ENCODE data around the gene TNIP1.

Gene TNIP1

DNA sequence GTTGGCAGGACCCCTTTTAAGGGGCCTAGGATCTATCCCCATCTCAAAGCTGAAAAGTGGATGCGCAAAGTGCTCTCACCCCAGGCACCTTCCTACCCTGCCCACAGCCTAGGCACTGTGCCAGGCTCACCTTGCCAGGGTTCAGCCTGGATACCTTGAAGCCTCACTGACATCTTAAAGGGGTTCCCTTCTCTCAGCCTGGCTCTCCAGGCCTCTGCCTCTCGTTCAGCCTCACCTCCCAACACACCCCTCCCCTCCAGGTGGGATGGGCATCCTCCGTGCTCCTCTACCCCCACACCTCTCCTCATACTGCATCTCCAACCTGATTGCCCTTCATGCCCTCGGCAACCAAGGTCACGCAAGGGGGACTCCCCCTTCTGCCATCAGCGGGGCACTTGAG lies 25.5 kb downstream of the TNIP1 start:
- no peak overlapping the region for H3K27ac Mint-ChIP-seq
- peaks cover 39% of the 10 kb centered on the region for H3K4me1 Mint-ChIP-seq
- H3K9me3 Mint-ChIP-seq: no peaks in the 10 kb centered on the region
- ATAC-seq: no peak
- no peak overlapping the region for H3K4me3 Mint-ChIP-seq
- H3K27me3 Mint-ChIP-seq: no peaks in the 10 kb centered on the region
- H3K36me3 Mint-ChIP-seq (ENCODE audit: low read depth): peaks cover 59% of the 10 kb centered on the region
- no peak for DNase-seq

DNA sequence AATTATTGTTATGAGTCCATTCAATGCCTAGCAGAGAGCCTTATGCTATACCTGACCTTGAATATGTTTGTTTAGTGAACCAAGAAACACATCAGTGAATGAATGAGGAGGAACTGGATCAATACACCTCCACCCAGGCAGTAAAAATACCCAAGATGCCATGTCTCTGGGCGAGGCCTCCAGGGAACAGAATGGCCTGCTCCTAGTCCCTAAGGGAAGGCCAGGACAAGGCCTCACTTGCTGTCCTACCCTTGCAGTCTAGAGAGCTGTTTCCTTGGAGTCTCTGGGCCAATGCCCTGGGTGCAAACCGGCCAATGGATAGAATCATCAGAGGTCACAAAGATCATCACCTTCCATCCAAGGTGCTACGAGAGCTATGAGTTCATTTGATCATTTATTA lies 26.1 kb downstream of the TNIP1 start:
- DNase-seq (no peak), ATAC-seq (no peak)
- no peaks in the 10 kb centered on the region for H3K27me3 Mint-ChIP-seq
- H3K27ac Mint-ChIP-seq: no peak overlapping the region
- H3K4me1 Mint-ChIP-seq: peaks cover 33% of the 10 kb centered on the region
- H3K4me3 Mint-ChIP-seq: no peak overlapping the region
- H3K36me3 Mint-ChIP-seq (ENCODE audit: low read depth): peaks cover 60% of the 10 kb centered on the region
- H3K9me3 Mint-ChIP-seq: no peaks in the 10 kb centered on the region

DNA sequence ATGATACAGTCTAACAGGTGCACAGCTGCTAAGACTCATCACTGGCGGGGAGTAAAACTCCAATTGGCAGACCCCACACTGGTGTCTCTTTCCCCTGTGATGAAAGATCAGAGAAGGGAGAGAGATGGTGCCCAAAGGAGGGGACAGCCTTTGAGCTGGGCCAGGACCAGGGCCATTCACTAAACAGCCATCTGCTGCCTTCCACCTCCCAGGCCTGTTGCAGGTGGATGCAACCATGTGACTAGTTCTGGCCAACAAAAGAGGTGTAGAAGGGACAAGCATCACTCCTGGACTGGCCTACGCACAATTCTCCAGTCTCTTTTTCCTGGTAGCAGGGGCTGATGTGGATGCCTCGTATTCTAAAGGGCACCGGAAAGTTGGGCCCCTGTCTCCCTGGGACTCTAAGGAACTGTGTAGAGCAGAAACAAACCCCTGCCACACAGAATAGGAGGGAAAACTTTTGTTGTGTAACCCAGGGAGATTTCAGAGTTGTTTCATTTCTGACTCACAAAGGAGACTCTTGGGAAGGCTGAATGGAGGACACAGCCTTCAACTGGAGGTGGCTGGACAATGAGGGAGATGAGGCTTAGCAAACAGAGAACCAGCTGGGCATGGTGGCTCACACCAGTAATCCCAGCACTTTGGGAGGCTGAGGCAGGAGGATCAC lies 26.9 kb downstream of the TNIP1 start:
- Mint-ChIP-seq H3K9me3 (no peaks in the 10 kb centered on the region), H3K4me1 (peaks cover 25% of the 10 kb centered on the region), H3K27ac (peak overlapping the region; percentile 71), H3K4me3 (no peak overlapping the region), H3K27me3 (no peaks in the 10 kb centered on the region), H3K36me3 (ENCODE audit: low read depth) (peaks cover 59% of the 10 kb centered on the region)
- no peak for DNase-seq
- no peak for ATAC-seq

DNA sequence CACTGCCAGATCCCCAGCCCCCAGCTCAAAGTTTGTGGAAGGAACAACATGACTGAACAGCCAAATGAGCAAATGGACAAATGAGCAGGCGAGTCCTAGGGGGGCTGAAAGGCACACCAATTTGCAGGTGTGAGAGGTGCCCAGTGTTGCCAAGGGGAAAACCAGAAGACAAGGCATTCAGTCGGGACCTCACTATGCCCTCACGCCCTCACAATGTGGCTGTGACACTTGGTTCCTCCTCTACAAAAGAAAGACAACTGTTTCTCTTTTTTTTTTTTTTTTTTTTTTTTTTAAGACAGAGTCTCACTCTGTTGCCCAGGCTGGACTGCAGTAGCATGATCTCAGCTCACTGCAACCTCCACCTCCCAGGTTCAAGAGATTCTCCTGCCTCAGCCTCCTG lies 28.0 kb downstream of the TNIP1 start:
- Mint-ChIP-seq H3K36me3 (ENCODE audit: low read depth) (peaks cover 58% of the 10 kb centered on the region), H3K4me1 (peaks cover 22% of the 10 kb centered on the region), H3K4me3 (no peak overlapping the region), H3K27ac (no peak overlapping the region), H3K27me3 (no peaks in the 10 kb centered on the region), H3K9me3 (no peaks in the 10 kb centered on the region)
- ATAC-seq (no peak), DNase-seq (no peak)

DNA sequence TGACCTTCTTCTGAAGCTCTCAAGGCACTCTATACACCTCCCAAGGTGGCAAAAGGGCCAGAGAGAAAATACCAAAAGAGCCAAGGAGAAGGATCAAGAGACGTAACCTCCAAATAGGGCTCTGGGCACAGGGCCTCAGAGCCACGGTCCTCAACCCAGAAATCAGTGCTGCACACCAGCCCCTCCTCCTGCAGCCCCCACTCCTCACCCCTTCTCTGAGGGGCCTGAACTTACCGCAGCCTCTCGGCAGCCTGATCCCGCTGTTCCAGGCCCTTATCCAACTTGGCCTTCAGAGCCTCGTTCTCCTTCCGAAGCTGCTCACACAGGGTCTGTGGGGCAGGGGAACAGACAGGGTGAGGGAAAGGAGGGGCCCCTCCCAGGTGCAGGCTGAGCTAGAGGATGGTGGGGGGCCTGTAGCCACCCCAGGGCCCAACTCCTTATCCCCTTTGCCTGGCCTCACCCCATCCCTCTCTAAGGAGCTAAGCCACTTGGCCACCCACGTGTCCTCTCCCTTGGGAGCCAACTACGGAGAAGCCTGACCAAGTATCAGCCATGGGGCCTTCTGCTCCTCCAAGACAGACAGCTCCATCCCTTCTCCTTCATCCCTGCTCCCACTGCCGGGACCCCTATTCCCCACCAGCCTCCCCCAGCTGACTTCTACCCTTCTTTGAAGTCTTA lies 28.8 kb downstream of the TNIP1 start:
- no peak for ATAC-seq
- Mint-ChIP-seq H3K27me3 (no peaks in the 10 kb centered on the region), H3K27ac (peak overlapping the region; percentile 37), H3K4me3 (no peak overlapping the region), H3K4me1 (peaks cover 20% of the 10 kb centered on the region), H3K36me3 (ENCODE audit: low read depth) (peaks cover 62% of the 10 kb centered on the region), H3K9me3 (no peaks in the 10 kb centered on the region)
- no peak for DNase-seq

DNA sequence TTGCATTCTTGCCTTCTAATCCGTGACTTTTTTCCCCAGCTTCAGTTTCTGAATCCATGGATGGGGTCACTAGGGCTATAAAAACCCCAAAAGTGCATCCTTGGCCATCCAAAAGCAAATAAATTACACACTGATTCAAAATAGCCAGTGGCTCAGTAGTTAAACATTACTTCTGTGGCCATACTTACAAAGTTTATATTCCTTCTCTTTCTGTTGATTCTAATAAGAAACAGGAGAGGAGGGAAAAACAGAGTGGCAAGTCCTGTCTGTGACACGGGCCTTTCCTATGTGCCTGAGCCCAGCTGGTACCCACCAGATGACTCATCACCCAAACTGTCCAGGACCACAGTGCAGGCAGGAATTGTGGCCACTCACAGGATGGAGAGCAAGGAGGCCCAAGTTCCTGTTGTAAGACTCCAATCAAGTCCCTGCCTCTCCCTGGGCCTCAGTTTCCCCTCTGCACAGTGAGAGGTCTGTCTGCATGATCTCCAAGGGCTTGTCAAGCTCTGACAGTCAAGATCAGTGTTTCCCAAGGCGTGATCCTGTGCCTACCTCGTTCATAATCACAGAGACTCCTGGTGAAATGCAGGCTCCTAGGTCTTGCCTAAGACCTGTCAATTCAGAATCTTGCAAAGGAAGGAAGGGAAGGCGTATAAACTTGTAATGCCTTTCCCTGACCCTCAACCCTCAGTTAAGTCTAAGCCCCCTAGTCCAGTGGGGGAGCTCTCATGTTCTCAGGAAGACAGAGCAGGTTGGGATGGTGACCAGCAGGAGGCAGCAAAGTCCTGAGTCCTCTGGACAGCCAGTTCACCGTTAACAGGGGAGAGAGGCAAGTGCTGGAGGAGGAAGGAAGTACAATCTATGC lies 29.5 kb downstream of the TNIP1 start:
- H3K4me3 Mint-ChIP-seq: no peak overlapping the region
- H3K36me3 Mint-ChIP-seq (ENCODE audit: low read depth): peaks cover 60% of the 10 kb centered on the region
- no peaks in the 10 kb centered on the region for H3K9me3 Mint-ChIP-seq
- peak; percentile 80 for DNase-seq
- peak overlapping the region; percentile 37 for H3K27ac Mint-ChIP-seq
- peak; percentile 75 for ATAC-seq
- H3K4me1 Mint-ChIP-seq: peaks cover 14% of the 10 kb centered on the region
- no peaks in the 10 kb centered on the region for H3K27me3 Mint-ChIP-seq

DNA sequence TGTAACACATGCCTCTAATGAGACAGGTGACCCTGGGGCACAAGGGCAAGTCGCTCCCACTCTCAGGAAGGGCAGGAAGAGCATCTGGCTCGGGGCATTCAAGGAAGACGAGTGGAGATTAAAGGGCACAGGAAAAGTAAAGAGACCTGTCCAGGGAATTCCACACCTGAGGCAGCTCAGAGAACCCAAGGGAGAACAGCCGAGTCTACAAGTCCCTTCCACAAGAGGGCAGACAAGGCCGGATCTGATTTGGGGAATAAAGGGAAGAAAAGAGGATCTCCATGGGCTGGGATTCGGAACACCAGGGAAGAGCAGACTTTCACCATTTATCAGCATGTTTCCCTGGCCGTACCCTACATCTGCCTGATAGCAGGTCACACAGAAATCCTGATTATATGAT lies 32.3 kb downstream of the TNIP1 start:
- H3K27ac Mint-ChIP-seq: no peak overlapping the region
- DNase-seq: no peak
- ATAC-seq: no peak
- H3K4me3 Mint-ChIP-seq: no peak overlapping the region
- no peaks in the 10 kb centered on the region for H3K27me3 Mint-ChIP-seq
- H3K9me3 Mint-ChIP-seq: no peaks in the 10 kb centered on the region
- H3K4me1 Mint-ChIP-seq: peaks cover 9% of the 10 kb centered on the region
- H3K36me3 Mint-ChIP-seq (ENCODE audit: low read depth): peaks cover 57% of the 10 kb centered on the region

DNA sequence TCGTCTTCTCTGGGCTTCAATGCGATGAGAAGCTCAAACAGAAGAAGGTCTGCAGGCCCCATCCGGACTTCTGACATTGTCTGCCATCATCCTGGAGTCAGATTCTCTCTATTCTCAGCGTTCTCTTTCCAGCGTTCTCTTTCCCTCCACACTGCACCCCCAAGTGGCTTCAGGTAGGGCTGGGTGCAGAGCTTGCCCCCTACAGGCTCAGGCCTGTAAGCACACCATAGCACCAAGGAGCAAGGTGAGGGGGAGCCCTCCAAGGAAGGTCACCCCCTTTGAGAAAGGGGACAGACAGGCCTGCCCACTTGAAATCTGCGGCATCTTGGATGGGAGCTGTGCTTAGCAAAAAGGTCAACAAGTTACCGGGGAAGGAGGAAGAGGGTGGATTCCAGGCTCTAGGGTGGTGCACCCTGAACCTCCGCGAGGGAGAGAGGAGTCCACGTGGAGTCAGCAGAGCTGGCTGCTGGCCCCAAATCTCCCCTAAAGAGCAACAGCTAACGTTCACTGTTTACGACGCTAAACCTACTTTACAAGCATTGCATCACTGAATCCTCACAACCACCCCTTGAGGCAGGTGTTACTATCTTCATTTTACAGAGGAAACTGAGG lies 32.9 kb downstream of the TNIP1 start:
- Mint-ChIP-seq H3K9me3 (no peaks in the 10 kb centered on the region), H3K4me1 (peaks cover 9% of the 10 kb centered on the region), H3K36me3 (ENCODE audit: low read depth) (peaks cover 60% of the 10 kb centered on the region), H3K4me3 (no peak overlapping the region), H3K27ac (no peak overlapping the region), H3K27me3 (no peaks in the 10 kb centered on the region)
- ATAC-seq (peak; percentile 75), DNase-seq (no peak)

DNA sequence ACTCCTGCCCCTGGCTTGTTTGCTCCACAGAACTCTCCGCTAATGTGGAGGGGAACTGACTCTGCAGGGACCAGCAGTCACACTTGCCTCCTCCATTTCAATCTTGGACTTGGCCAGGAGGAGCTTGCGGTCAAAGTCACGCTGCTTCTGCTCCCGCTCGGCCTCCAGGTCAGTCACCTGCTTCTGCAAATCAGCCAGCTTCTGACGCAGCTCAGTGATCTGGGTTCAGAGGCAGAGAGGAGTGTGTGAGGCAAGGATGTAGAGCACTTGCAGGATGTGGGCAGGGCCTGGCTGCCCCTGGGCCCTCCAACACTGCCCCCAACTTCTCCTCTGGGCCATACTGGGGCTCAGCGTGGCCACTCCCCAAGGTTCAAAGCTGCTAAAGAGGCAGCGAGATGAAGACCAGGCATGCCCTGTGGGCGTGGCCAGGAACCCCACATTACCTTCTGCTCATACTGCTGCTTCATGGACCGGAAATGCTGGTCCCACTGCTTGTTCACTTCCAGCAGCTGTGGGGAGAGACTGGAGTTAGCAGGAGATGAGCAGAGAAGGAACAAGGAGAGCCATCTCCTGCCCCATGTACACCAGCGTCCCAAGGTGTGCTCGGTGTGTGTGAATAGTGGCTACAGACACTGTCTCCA lies 38.3 kb downstream of the TNIP1 start:
- H3K36me3 Mint-ChIP-seq (ENCODE audit: low read depth): peaks cover 67% of the 10 kb centered on the region

DNA sequence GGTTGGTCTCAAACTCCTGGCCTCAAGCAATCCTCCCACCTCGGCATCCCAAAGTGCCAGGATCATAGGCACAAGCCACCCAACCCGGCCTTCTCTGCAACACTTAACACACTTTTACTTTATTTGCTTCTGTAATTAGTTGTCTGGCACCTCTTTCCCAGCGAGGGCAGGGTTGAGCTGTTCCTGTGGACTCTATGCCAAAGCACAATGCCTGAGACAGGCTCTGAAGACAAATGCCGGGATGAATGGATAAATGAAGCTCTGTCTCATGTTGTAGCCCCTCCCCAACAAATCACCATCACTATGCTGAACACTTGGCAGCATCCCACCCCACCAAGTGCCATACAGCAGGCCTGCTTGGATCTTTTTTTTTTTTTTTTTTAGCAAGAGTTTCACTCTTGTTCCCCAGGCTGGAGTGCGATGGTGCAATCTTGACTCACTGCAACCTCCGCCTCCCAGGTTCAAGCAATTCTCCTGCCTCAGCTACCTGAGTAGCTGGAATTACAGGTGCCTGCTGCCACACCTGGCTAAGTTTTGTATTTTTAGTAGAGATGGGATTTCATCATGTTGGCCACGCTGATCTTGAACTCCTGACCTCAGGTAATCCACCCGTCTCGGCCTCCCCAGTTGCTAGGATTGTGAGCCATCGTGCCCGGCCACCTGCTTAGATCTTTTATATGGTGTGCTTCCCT lies 39.1 kb downstream of the TNIP1 start:
- DNase-seq (no peak), ATAC-seq (no peak)
- peaks cover 65% of the 10 kb centered on the region for H3K36me3 Mint-ChIP-seq (ENCODE audit: low read depth)
- no peaks in the 10 kb centered on the region for H3K9me3 Mint-ChIP-seq
- H3K4me1 Mint-ChIP-seq: peaks cover 13% of the 10 kb centered on the region
- no peak overlapping the region for H3K4me3 Mint-ChIP-seq
- H3K27ac Mint-ChIP-seq: no peak overlapping the region
- no peaks in the 10 kb centered on the region for H3K27me3 Mint-ChIP-seq

More for the DNA sequence above, 38.3 kb downstream of the TNIP1 start:
- Mint-ChIP-seq H3K4me3 (no peak overlapping the region), H3K4me1 (peaks cover 13% of the 10 kb centered on the region), H3K9me3 (no peaks in the 10 kb centered on the region), H3K27ac (no peak overlapping the region), H3K27me3 (no peaks in the 10 kb centered on the region)
- ATAC-seq: no peak
- no peak for DNase-seq

DNA sequence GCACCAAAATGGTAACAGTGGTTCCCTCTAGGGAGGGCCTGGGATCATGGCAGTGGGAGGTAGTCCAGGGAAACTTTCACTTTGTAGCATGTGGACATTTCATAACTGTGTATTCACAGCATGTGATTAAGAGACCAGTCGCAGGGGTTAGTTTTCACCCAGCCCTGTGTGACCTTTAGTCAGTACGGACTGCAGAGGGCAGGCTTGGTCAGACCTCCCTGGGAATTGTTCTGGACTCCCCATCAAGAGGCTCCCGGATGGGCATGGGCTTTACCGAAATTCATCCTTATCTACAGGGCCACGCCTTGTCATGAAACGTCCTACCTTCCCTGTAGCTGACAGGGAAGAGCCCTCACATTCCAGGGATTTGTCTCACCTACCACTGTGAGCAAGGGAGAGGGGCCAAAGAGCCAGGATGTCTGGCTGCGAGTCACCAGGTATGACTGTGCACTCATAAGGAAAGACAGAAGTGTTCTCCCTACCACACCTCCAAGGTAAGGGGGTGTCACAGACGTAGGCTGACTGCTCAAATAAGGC lies 40.6 kb downstream of the TNIP1 start:
- Mint-ChIP-seq H3K4me1 (peaks cover 13% of the 10 kb centered on the region), H3K27ac (peak overlapping the region; percentile 52), H3K36me3 (ENCODE audit: low read depth) (peaks cover 64% of the 10 kb centered on the region), H3K27me3 (no peaks in the 10 kb centered on the region), H3K4me3 (no peak overlapping the region), H3K9me3 (no peaks in the 10 kb centered on the region)
- ATAC-seq: no peak
- DNase-seq: no peak

DNA sequence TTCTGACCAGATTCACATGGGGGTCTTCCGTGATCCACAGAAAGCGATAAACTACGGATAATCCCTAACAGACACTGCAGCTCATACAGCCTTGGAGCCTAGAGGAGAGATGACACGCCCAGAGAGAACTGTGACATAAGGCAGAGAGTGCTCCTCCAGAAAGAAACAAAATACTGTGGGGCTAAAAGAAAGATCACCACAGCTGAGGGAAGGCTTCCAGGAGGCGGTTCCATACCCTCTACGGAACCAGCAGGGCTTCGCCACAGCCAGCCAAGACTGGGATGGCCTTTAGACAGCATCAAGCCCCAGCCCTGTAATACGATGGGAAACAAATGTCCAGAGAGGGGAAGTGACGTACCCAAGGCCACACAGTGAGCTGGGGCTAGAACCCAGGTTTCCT lies 41.2 kb downstream of the TNIP1 start:
- DNase-seq: no peak
- Mint-ChIP-seq H3K4me3 (no peak overlapping the region), H3K4me1 (peaks cover 13% of the 10 kb centered on the region), H3K9me3 (no peaks in the 10 kb centered on the region), H3K27me3 (no peaks in the 10 kb centered on the region), H3K27ac (peak overlapping the region; percentile 52), H3K36me3 (ENCODE audit: low read depth) (peaks cover 64% of the 10 kb centered on the region)
- no peak for ATAC-seq

DNA sequence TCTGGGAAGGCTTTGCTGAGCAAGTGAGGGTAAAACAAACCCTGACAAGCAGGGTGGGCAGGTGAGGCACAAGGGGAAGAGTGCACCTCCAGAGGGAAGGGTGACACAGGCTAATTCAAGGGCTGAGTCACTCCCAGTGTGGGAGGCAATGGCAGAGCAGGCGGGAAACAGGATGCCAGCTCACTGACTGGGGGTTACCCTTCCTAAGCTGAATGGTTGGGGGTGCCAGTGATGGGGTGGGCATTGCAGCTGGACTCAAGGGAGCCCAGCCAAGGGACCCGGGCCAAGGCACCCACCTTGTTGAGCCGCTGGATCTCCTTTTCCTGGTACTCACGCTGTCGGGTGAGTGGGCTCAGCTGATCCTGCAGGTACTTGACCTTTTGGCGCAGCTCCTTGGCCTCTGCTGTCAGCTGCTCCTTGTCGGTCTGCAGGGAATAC lies 42.0 kb downstream of the TNIP1 start:
- Mint-ChIP-seq H3K36me3 (ENCODE audit: low read depth) (peaks cover 69% of the 10 kb centered on the region), H3K4me3 (no peak overlapping the region), H3K27me3 (no peaks in the 10 kb centered on the region), H3K9me3 (no peaks in the 10 kb centered on the region), H3K27ac (peak overlapping the region; percentile 47), H3K4me1 (peaks cover 13% of the 10 kb centered on the region)
- ATAC-seq: peak; percentile 93
- DNase-seq: peak; percentile 43
